ENCODE data around the gene CTR9. TPM values are rescaled to one million over a fixed set of nuclear protein-coding genes. Genes with fewer than 3 reads are reported as not detected.
A peak's percentile ranks its signal among the peaks of the same experiment; 100 is the strongest.

The CTR9 gene
- total and polyA plus RNA-seq, 9 of the 15 experiments (the other 6 are each of a cell fraction or from before 2014, with no cell fraction given) = 25.4 to 79.3 (median 47.3) TPM

GRCh38 chr11:10735481-10736475, 15.3 kb upstream of the CTR9 start (continued):
- TF ChIP-seq SMAD4 (CRISPR knock-in tag; conservative IDR thresholded peaks at IDR 0.05) (peak; percentile 62), KAT2B (IDR thresholded peaks at IDR 0.05; ENCODE audit: low read depth, low read length) (no peak), POLR2AphosphoS2 (IDR thresholded peaks at IDR 0.05; ENCODE audit: low read length) (no peak), NEUROD1 (IDR thresholded peaks at IDR 0.05; ENCODE audit: borderline replicate concordance, low read depth, low read length, partially characterized antibody) (peak; percentile 30), MIER1 (IDR thresholded peaks at IDR 0.05; ENCODE audit: low read depth) (no peak), HMGN3 (IDR thresholded peaks at IDR 0.05; ENCODE audit: borderline replicate concordance, extremely low read depth, insufficient read length, low read depth, low read length) (peak; percentile 71), ZNF41 (CRISPR knock-in tag; conservative IDR thresholded peaks at IDR 0.05) (no peak), L3MBTL2 (IDR thresholded peaks at IDR 0.05) (peak; percentile 61; the same call in 1 of the 2 replicates), CREB3L1 (IDR thresholded peaks at IDR 0.05; ENCODE audit: borderline replicate concordance, low read depth) (no peak), MYNN (IDR thresholded peaks at IDR 0.05) (peak; percentile 55), MYNN (CRISPR knock-in tag; IDR thresholded peaks at IDR 0.05) (no peak), RB1 (IDR thresholded peaks at IDR 0.05; ENCODE audit: low read depth) (peak; percentile 81), PYGO2 (tag; IDR thresholded peaks at IDR 0.05) (no peak), MYC (IDR thresholded peaks at IDR 0.05; ENCODE audit: low read depth, low read length) (peak; percentile 84), MYC (CRISPR knock-in tag; IDR thresholded peaks at IDR 0.05; ENCODE audit: borderline replicate concordance, low read depth) (no peak), FOXP4 (CRISPR knock-in tag; IDR thresholded peaks at IDR 0.05; ENCODE audit: borderline replicate concordance) (0 out of 2 replicates have a peak, but pooled peaks have one; percentile 58), MNT (conservative IDR thresholded peaks at IDR 0.05) (peak; percentile 68 to 82), MXI1 (IDR thresholded peaks at IDR 0.05; ENCODE audit: low read depth, low read length) (0 out of 2 replicates have a peak, but pooled peaks have one; percentile 10), FOXP1 (CRISPR knock-in tag; IDR thresholded peaks at IDR 0.05) (peak; percentile 98), CREB1 (IDR thresholded peaks at IDR 0.05) (peak; percentile 35; the same call in 1 of the 2 replicates), CREB1 (CRISPR knock-in tag; IDR thresholded peaks at IDR 0.05) (no peak), HIVEP1 (CRISPR knock-in tag; IDR thresholded peaks at IDR 0.05) (no peak)
